Activated T-cell treated with anti-CD3 and anti-CD28 coated beads, Interleukin-2, amount 50 U/mL, for 24 hours (primary cell): ENCODE results near the gene PHF12.
"Not testable (repeated sequence)": the region's sequence is repeated elsewhere in the genome, so short reads cannot be mapped to it uniquely, and the experiment has no call there.

Experiments
- DNase-seq: peaks from one replicate; pipeline ENCODE4 v3.0.0-alpha.2; 2020
- H3K27ac Mint-ChIP-seq: 2 replicates; pipeline ENCODE4 v1.8.0; 2020; ENCODE audit warnings: mild to moderate bottlenecking, mixed read lengths
- H3K27me3 Mint-ChIP-seq: 2 replicates; pipeline ENCODE4 v1.8.0; 2020; ENCODE audit warnings: mixed read lengths
- H3K36me3 Mint-ChIP-seq: 2 replicates; pipeline ENCODE4 v1.8.0; 2020; ENCODE audit warnings: low read depth, mixed read lengths
- H3K4me1 Mint-ChIP-seq: 2 replicates; pipeline ENCODE4 v1.8.0; 2020; ENCODE audit warnings: low read depth, mixed read lengths
- H3K4me3 Mint-ChIP-seq: 2 replicates; pipeline ENCODE4 v1.8.0; 2020; ENCODE audit warnings: mild to moderate bottlenecking, moderate library complexity, mixed read lengths
- H3K9me3 Mint-ChIP-seq: 2 replicates; pipeline ENCODE4 v1.8.0; 2020; ENCODE audit warnings: mixed read lengths

The PHF12 gene

GRCh38 chr17:28916302-28916934, 34.9 kb downstream of the PHF12 start:
- DNase-seq = no peak
- H3K27ac Mint-ChIP-seq = no peak overlapping the region
- H3K36me3 Mint-ChIP-seq = peaks cover 96% of the 10 kb centered on the region
- H3K27me3 Mint-ChIP-seq = no peaks in the 10 kb centered on the region
- H3K4me3 Mint-ChIP-seq = no peak overlapping the region
- H3K4me1 Mint-ChIP-seq = peaks cover 22% of the 10 kb centered on the region
- H3K9me3 Mint-ChIP-seq = peaks cover 8% of the 10 kb centered on the region

- peaks cover 22% of the 10 kb centered on the region for H3K4me1 Mint-ChIP-seq
- H3K9me3 Mint-ChIP-seq = peaks cover 8% of the 10 kb centered on the region
- peak overlapping the region; percentile 66 for H3K27ac Mint-ChIP-seq
- no peak for DNase-seq
- H3K27me3 Mint-ChIP-seq = no peaks in the 10 kb centered on the region
- H3K4me3 Mint-ChIP-seq = no peak overlapping the region
- peaks cover 96% of the 10 kb centered on the region for H3K36me3 Mint-ChIP-seq
These were observed 38.4 kb downstream of the PHF12 start for GRCh38 chr17:28912938-28913333.

DNA sequence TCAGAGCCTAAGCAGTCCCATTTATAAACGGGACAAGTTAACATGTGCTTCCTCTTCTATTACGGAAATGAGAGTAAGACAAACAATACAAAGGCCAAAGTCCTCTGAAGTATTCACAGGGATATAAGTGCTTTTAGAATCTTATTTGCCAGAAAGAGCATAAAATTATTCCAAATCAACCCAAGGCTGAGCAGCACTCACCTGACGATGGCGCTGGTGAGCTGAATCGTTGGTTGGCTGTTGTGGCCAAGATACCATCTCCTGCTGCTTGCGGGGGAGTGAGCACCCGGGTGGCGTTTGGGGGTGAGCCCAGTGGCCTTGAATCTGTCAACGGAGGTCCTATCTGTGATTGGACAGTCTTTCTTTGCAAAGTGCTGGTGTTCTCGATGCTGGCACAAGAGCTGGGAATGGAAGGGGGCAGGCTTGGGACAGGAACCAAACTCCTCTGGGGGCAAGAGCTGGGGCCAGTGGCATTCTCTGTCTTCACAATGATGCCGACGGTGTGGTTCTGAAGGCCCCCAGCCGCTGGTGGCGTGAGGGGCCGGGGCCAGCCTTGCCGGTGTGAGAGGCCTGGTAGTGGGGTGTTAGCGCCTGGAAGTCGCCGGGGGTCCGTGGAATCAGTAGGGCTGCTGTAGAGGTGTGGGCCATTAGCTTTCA, 38.9 kb downstream of the PHF12 start:
- no peak overlapping the region for H3K4me3 Mint-ChIP-seq
- H3K27ac Mint-ChIP-seq = peak overlapping the region; percentile 66
- peaks cover 96% of the 10 kb centered on the region for H3K36me3 Mint-ChIP-seq
- H3K4me1 Mint-ChIP-seq = peaks cover 22% of the 10 kb centered on the region
- no peaks in the 10 kb centered on the region for H3K27me3 Mint-ChIP-seq
- peaks cover 8% of the 10 kb centered on the region for H3K9me3 Mint-ChIP-seq
- DNase-seq = no peak

- H3K4me1 Mint-ChIP-seq = peaks cover 18% of the 10 kb centered on the region
- peaks cover 8% of the 10 kb centered on the region for H3K9me3 Mint-ChIP-seq
- no peaks in the 10 kb centered on the region for H3K27me3 Mint-ChIP-seq
- H3K36me3 Mint-ChIP-seq = peaks cover 96% of the 10 kb centered on the region
- H3K27ac Mint-ChIP-seq = peak overlapping the region; percentile 50
- no peak overlapping the region for H3K4me3 Mint-ChIP-seq
- no peak for DNase-seq
These were observed 39.8 kb downstream of the PHF12 start for GRCh38 chr17:28911411-28912045.

DNA sequence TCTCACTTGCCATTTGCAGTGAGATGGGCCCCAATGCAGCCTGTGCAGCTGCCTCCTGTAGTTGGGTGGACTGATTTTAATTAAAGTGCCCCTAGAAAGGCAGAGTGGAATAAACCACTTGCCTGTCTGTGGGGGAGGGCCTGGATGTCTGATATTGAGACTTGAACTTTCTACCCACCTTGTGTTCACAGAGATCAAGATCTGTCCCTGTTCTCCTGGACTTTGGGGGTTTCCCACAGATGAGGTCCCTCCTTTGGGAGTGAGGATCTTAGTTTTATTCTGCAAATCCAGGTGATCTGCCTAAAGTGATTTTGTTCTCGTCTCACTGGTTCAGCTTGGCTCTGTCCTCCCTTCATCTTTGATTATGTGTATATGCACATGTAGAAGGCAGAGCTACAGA, 40.8 kb downstream of the PHF12 start:
- H3K36me3 Mint-ChIP-seq = peaks cover 95% of the 10 kb centered on the region
- H3K4me3 Mint-ChIP-seq = no peak overlapping the region

DNA sequence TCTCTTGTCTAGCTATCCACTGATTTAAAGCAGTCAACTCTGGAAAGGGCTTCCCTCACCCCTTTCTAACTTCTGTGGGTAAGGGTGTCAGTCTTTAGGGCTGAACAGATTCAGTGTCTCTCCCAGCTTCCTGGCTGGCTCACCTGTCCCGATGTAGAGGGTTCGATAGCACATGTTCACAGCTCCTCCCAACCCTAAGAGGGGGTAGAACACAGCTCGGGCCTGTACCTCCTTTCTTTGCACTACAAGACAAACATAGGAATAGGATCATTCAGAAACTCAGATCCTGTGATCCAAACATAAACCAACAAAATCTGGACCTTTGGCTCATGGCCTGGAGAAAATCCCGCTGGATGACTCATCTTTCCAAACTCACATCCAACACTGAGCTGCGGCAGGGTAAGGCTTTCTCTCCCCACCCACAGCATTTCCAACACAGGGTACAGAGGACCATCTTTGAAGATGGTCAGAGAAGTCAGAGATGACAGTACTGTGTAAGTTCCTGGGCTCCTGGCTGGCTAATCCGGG, 42.6 kb downstream of the PHF12 start:
- H3K36me3 Mint-ChIP-seq = peaks cover 88% of the 10 kb centered on the region
- no peaks in the 10 kb centered on the region for H3K9me3 Mint-ChIP-seq
- peak overlapping the region; percentile 78 for H3K27ac Mint-ChIP-seq
- no peak overlapping the region for H3K4me3 Mint-ChIP-seq
- H3K27me3 Mint-ChIP-seq = no peaks in the 10 kb centered on the region
- DNase-seq = no peak
- H3K4me1 Mint-ChIP-seq = peaks cover 2% of the 10 kb centered on the region

More for the DNA sequence above, 40.8 kb downstream of the PHF12 start:
- DNase-seq = no peak
- Mint-ChIP-seq H3K27ac (no peak overlapping the region), H3K27me3 (no peaks in the 10 kb centered on the region), H3K9me3 (peaks cover 8% of the 10 kb centered on the region), H3K4me1 (peaks cover 14% of the 10 kb centered on the region)

GRCh38 chr17:28907709-28908475, 43.4 kb downstream of the PHF12 start:
- H3K27ac Mint-ChIP-seq = peak overlapping the region; percentile 78
- H3K4me3 Mint-ChIP-seq = no peak overlapping the region
- H3K4me1 Mint-ChIP-seq = peaks cover 6% of the 10 kb centered on the region
- peaks cover 79% of the 10 kb centered on the region for H3K36me3 Mint-ChIP-seq
- no peaks in the 10 kb centered on the region for H3K27me3 Mint-ChIP-seq
- DNase-seq = no peak
- H3K9me3 Mint-ChIP-seq = no peaks in the 10 kb centered on the region

DNA sequence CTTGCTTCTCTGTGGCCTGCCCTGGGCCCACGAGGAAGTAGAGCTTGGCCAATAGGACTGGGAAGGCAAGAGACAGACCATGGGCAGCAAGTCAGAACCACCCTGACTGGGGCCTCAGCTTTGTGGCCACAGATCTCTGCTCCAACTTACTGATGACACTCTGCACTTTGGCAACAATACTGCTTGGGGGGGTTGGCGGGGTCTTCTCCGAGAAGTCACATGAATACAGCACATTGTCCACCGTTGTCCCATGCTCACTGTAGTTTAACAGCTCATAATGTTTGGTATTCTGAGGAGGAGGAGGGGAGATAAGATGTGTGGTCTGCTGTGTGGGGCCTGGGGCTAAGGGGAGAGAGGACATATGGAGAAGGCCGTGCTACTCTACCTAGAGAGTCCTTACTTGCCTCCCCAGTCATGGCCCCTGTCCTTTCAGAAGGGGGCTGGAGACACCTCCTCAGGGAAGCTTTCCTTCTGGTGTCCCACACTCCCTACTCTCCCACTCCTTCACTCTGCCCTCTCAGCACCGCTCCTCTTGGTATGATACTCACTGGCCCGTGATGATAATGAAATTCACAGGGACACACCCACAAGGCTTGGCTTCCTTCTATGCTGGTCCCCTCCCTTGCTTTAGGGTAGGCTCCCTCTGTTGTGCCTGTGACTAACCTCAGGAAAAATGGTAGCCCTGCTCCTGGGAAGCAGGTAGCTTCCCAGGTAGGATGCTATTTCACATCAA, 44.4 kb downstream of the PHF12 start:
- no peaks in the 10 kb centered on the region for H3K9me3 Mint-ChIP-seq
- DNase-seq = no peak
- H3K4me1 Mint-ChIP-seq = peaks cover 10% of the 10 kb centered on the region
- peaks cover 76% of the 10 kb centered on the region for H3K36me3 Mint-ChIP-seq
- H3K27me3 Mint-ChIP-seq = no peaks in the 10 kb centered on the region
- H3K4me3 Mint-ChIP-seq = no peak overlapping the region
- H3K27ac Mint-ChIP-seq = peak overlapping the region; percentile 78

GRCh38 chr17:28906276-28906675, 45.0 kb downstream of the PHF12 start:
- Mint-ChIP-seq H3K27ac (peak overlapping the region; percentile 78), H3K36me3 (peaks cover 74% of the 10 kb centered on the region)

GRCh38 chr17:28904800-28905199, 46.5 kb downstream of the PHF12 start:
- Mint-ChIP-seq H3K4me1 (peaks cover 26% of the 10 kb centered on the region), H3K36me3 (peaks cover 69% of the 10 kb centered on the region), H3K27me3 (no peaks in the 10 kb centered on the region), H3K9me3 (no peaks in the 10 kb centered on the region), H3K27ac (peak overlapping the region; percentile 1), H3K4me3 (no peak overlapping the region)
- no peak for DNase-seq

More at GRCh38 chr17:28906276-28906675, 45.0 kb downstream of the PHF12 start:
- Mint-ChIP-seq H3K4me3 (no peak overlapping the region), H3K9me3 (no peaks in the 10 kb centered on the region), H3K27me3 (no peaks in the 10 kb centered on the region), H3K4me1 (peaks cover 16% of the 10 kb centered on the region)
- no peak for DNase-seq

- peak overlapping the region; percentile 39 for H3K4me3 Mint-ChIP-seq
- H3K9me3 Mint-ChIP-seq, H3K27me3 Mint-ChIP-seq, DNase-seq: not testable (repeated sequence)
- H3K27ac Mint-ChIP-seq = peak overlapping the region; percentile 22
- peaks cover 69% of the 10 kb centered on the region for H3K36me3 Mint-ChIP-seq
- H3K4me1 Mint-ChIP-seq = peaks cover 37% of the 10 kb centered on the region
These were observed 47.8 kb downstream of the PHF12 start for GRCh38 chr17:28903546-28903841.

GRCh38 chr17:28902819-28903545, 48.3 kb downstream of the PHF12 start, which contains the start of gene DHRS13:
Gene DHRS13 (minus strand): TSS chr17:28903079. CDS start chr17:28902944, 135 bp downstream.
- peaks cover 41% of the 10 kb centered on the region for H3K4me1 Mint-ChIP-seq
- peak within 1 kb of the TSS; percentile 87 for H3K4me3 Mint-ChIP-seq
- no peaks in the 10 kb centered on the region for H3K9me3 Mint-ChIP-seq
- DNase-seq = peak; percentile 95
- H3K27me3 Mint-ChIP-seq = no peaks in the 10 kb centered on the region
- H3K36me3 Mint-ChIP-seq = peaks cover 69% of the 10 kb centered on the region
- peak within 1 kb of the TSS; percentile 91 for H3K27ac Mint-ChIP-seq
